A549 (cell line): ENCODE measurements around the gene PIANP.

Experiments
- CEBPB ChIP-seq, 2 experiments: fragments of >200 bp in 1 of 2; sonication (Bioruptor Twin) in 1 of 2; formaldehyde crosslinking in 1 of 2; IDR thresholded peaks; 2 replicates each; pipeline ENCODE4 v1.6.1; 2012 to 2016
- EHF ChIP-seq: fragments of 250-450 bp; sonication (Bioruptor Pico); IDR thresholded peaks from 2 replicates; pipeline ENCODE4 v1.5.0; 2020; ENCODE audit warnings: mild to moderate bottlenecking
- POLR2A ChIP-seq: IDR thresholded peaks from 2 replicates; pipeline ENCODE4 v1.6.1; 2012; ENCODE audit warnings: mild to moderate bottlenecking, low read length
- POLR2AphosphoS2 ChIP-seq: conservative IDR thresholded peaks from 2 replicates; pipeline ENCODE4 v1.6.1; 2012; ENCODE audit warnings: low read length, improper control_type of control experiment, inconsistent platforms
- RFX5 ChIP-seq: fragments of 450-650 bp; IDR thresholded peaks from 2 replicates; pipeline ENCODE4 v1.7.1; 2014; ENCODE audit warnings: antibody characterized with exemption, mild to moderate bottlenecking, moderate library complexity
- ZFP36 ChIP-seq: fragments of 450-650 bp; IDR thresholded peaks from 2 replicates; pipeline ENCODE4 v1.6.1; 2014; ENCODE audit warnings: borderline replicate concordance; ENCODE audit not compliant: partially characterized antibody
- TF ChIP-seq, protein P1 (sequence below): fragments of >200 bp; sonication (Bioruptor Twin); formaldehyde crosslinking; IDR thresholded peaks from 3 replicates; pipeline ENCODE4 v1.5.1; 2016
- TF ChIP-seq, protein P2 (sequence below): IDR thresholded peaks from 2 replicates; pipeline ENCODE4 v1.6.1; 2012

DNA sequence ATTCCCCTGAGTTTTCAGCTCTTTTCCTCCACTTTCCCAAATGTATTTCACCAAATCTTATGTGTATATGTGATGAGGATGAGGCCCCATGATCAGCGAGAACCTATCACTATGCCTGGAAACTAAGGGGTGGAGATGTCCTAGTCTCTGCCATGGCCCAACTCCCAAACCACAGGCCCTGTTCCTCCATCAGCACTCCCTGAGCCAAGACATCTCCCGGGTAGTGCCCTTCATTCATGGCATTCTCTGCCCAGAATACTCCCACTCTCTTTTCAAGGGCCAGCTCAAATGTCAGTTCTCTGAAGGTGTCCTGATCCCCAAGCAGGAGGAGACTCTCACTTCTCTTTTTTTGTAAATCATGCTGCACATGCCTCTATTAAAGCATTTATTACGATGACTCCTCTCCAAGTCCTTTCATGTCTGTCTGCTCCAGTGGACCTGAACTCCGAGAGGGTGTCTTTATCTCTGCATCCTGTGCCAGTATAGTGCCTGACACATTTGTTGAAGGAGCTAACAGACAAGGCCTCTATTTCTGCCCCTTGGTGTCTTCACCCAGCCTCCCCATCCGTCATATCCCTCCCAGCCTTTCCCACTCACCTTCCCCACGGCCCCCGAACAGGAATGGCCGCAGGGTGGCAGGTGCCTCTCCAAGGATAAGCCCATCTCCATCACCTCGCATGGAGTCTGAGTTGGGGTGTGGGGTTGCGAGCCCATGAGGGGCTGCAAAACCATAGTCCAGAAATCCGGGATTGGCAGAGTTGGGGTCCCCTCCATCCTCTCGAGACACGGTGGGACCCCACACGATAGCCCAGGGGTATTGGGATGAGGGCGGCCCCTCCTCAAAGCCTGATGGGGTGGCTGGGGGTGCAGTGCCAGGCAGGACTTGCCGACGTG lies 3.7 kb downstream of the PIANP start:
- TF ChIP-seq, protein P1, sequence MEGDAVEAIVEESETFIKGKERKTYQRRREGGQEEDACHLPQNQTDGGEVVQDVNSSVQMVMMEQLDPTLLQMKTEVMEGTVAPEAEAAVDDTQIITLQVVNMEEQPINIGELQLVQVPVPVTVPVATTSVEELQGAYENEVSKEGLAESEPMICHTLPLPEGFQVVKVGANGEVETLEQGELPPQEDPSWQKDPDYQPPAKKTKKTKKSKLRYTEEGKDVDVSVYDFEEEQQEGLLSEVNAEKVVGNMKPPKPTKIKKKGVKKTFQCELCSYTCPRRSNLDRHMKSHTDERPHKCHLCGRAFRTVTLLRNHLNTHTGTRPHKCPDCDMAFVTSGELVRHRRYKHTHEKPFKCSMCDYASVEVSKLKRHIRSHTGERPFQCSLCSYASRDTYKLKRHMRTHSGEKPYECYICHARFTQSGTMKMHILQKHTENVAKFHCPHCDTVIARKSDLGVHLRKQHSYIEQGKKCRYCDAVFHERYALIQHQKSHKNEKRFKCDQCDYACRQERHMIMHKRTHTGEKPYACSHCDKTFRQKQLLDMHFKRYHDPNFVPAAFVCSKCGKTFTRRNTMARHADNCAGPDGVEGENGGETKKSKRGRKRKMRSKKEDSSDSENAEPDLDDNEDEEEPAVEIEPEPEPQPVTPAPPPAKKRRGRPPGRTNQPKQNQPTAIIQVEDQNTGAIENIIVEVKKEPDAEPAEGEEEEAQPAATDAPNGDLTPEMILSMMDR, result no peak
- TF ChIP-seq, protein P2, sequence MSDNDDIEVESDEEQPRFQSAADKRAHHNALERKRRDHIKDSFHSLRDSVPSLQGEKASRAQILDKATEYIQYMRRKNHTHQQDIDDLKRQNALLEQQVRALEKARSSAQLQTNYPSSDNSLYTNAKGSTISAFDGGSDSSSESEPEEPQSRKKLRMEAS, result no peak
- TF ChIP-seq POLR2AphosphoS2, result no peak
- TF ChIP-seq RFX5, result no peak
- TF ChIP-seq EHF (CRISPR knock-in tag), result no peak
- no peak for TF ChIP-seq CEBPB (IDR thresholded peaks at IDR 0.05)
- no peak for TF ChIP-seq POLR2A
- TF ChIP-seq ZFP36, result no peak
